ENCODE measurements around the gene CENPI. TPM values are rescaled to one million over a fixed set of nuclear protein-coding genes. Genes with fewer than 3 reads are reported as not detected.

Gene CENPI
- total RNA-seq, 1 experiment from 2014 or later, result 18.1 TPM

DNA sequence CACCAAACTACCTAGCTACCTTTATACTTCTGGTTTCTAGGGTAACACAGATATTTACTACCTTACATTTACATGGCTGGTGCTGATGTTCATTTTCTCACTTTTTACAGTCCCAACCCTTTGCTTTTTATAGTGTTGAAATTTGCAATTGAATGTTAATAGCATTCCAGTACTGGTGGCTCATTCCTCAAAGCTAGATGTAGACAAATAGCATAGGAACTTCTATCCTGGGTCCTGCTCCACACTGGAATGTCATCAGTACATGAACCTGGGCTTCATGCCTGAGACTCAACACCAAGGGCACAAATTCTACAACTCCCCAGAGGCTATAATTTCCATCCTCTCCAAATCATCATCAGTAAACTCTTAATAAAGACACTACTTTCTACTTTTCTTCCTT, 35.8 kb upstream of the CENPI start:
- Mint-ChIP-seq H3K4me1 (peaks cover 4% of the 10 kb centered on the region; the same call in 1 of the 2 replicates), H3K27me3 (ENCODE audit: low read depth) (no peaks in the 10 kb centered on the region), H3K9me3 (peaks cover under 1% of the 10 kb centered on the region), H3K27ac (no peak overlapping the region), H3K4me3 (no peak overlapping the region), H3K36me3 (no peaks in the 10 kb centered on the region)
- ATAC-seq (no peak), DNase-seq (ENCODE audit: low spot score) (no peak)
- CTCF ChIA-PET, result no interaction called here
- POLR2A ChIA-PET, result no interaction called here
- TF ChIP-seq, protein P1, sequence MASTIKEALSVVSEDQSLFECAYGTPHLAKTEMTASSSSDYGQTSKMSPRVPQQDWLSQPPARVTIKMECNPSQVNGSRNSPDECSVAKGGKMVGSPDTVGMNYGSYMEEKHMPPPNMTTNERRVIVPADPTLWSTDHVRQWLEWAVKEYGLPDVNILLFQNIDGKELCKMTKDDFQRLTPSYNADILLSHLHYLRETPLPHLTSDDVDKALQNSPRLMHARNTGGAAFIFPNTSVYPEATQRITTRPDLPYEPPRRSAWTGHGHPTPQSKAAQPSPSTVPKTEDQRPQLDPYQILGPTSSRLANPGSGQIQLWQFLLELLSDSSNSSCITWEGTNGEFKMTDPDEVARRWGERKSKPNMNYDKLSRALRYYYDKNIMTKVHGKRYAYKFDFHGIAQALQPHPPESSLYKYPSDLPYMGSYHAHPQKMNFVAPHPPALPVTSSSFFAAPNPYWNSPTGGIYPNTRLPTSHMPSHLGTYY (CRISPR knock-in tag; IDR thresholded peaks at IDR 0.05), result no peak
- TF ChIP-seq ZNF219 (CRISPR knock-in tag; IDR thresholded peaks at IDR 0.05; ENCODE audit: borderline replicate concordance), result no peak
- TF ChIP-seq GABPB1 (CRISPR knock-in tag; IDR thresholded peaks at IDR 0.05), result no peak
- no peak for TF ChIP-seq MXD4 (CRISPR knock-in tag; IDR thresholded peaks at IDR 0.05; ENCODE audit: borderline replicate concordance)
- TF ChIP-seq, protein P2, sequence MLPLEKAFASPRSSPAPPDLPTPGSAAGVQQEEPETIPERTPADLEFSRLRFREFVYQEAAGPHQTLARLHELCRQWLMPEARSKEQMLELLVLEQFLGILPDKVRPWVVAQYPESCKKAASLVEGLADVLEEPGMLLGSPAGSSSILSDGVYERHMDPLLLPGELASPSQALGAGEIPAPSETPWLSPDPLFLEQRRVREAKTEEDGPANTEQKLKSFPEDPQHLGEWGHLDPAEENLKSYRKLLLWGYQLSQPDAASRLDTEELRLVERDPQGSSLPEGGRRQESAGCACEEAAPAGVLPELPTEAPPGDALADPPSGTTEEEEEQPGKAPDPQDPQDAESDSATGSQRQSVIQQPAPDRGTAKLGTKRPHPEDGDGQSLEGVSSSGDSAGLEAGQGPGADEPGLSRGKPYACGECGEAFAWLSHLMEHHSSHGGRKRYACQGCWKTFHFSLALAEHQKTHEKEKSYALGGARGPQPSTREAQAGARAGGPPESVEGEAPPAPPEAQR (CRISPR knock-in tag; IDR thresholded peaks at IDR 0.05), result no peak
- TF ChIP-seq NFYB (CRISPR knock-in tag; conservative IDR thresholded peaks at IDR 0.05; ENCODE audit: low read depth), result no peak
- TF ChIP-seq, protein P3, sequence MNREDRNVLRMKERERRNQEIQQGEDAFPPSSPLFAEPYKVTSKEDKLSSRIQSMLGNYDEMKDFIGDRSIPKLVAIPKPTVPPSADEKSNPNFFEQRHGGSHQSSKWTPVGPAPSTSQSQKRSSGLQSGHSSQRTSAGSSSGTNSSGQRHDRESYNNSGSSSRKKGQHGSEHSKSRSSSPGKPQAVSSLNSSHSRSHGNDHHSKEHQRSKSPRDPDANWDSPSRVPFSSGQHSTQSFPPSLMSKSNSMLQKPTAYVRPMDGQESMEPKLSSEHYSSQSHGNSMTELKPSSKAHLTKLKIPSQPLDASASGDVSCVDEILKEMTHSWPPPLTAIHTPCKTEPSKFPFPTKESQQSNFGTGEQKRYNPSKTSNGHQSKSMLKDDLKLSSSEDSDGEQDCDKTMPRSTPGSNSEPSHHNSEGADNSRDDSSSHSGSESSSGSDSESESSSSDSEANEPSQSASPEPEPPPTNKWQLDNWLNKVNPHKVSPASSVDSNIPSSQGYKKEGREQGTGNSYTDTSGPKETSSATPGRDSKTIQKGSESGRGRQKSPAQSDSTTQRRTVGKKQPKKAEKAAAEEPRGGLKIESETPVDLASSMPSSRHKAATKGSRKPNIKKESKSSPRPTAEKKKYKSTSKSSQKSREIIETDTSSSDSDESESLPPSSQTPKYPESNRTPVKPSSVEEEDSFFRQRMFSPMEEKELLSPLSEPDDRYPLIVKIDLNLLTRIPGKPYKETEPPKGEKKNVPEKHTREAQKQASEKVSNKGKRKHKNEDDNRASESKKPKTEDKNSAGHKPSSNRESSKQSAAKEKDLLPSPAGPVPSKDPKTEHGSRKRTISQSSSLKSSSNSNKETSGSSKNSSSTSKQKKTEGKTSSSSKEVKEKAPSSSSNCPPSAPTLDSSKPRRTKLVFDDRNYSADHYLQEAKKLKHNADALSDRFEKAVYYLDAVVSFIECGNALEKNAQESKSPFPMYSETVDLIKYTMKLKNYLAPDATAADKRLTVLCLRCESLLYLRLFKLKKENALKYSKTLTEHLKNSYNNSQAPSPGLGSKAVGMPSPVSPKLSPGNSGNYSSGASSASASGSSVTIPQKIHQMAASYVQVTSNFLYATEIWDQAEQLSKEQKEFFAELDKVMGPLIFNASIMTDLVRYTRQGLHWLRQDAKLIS (CRISPR knock-in tag; IDR thresholded peaks at IDR 0.05; ENCODE audit: borderline replicate concordance), result no peak
- TF ChIP-seq, protein P4, sequence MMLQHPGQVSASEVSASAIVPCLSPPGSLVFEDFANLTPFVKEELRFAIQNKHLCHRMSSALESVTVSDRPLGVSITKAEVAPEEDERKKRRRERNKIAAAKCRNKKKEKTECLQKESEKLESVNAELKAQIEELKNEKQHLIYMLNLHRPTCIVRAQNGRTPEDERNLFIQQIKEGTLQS (CRISPR knock-in tag; conservative IDR thresholded peaks at IDR 0.05), result no peak
- TF ChIP-seq, protein P5, sequence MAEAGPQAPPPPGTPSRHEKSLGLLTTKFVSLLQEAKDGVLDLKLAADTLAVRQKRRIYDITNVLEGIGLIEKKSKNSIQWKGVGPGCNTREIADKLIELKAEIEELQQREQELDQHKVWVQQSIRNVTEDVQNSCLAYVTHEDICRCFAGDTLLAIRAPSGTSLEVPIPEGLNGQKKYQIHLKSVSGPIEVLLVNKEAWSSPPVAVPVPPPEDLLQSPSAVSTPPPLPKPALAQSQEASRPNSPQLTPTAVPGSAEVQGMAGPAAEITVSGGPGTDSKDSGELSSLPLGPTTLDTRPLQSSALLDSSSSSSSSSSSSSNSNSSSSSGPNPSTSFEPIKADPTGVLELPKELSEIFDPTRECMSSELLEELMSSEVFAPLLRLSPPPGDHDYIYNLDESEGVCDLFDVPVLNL (CRISPR knock-in tag; IDR thresholded peaks at IDR 0.05; ENCODE audit: borderline replicate concordance, low read depth), result no peak
- TF ChIP-seq HMGA2 (CRISPR knock-in tag; IDR thresholded peaks at IDR 0.05), result no peak
- TF ChIP-seq ZNF138 (CRISPR knock-in tag; conservative IDR thresholded peaks at IDR 0.05), result no peak
- TF ChIP-seq ZBTB21 (CRISPR knock-in tag; IDR thresholded peaks at IDR 0.05; ENCODE audit: borderline replicate concordance), result no peak
- no peak for TF ChIP-seq ZNF121 (CRISPR knock-in tag; IDR thresholded peaks at IDR 0.05)
- no peak for TF ChIP-seq CREB1 (CRISPR knock-in tag; IDR thresholded peaks at IDR 0.05)
- TF ChIP-seq, protein P6, sequence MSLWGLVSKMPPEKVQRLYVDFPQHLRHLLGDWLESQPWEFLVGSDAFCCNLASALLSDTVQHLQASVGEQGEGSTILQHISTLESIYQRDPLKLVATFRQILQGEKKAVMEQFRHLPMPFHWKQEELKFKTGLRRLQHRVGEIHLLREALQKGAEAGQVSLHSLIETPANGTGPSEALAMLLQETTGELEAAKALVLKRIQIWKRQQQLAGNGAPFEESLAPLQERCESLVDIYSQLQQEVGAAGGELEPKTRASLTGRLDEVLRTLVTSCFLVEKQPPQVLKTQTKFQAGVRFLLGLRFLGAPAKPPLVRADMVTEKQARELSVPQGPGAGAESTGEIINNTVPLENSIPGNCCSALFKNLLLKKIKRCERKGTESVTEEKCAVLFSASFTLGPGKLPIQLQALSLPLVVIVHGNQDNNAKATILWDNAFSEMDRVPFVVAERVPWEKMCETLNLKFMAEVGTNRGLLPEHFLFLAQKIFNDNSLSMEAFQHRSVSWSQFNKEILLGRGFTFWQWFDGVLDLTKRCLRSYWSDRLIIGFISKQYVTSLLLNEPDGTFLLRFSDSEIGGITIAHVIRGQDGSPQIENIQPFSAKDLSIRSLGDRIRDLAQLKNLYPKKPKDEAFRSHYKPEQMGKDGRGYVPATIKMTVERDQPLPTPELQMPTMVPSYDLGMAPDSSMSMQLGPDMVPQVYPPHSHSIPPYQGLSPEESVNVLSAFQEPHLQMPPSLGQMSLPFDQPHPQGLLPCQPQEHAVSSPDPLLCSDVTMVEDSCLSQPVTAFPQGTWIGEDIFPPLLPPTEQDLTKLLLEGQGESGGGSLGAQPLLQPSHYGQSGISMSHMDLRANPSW (CRISPR knock-in tag; conservative IDR thresholded peaks at IDR 0.05; ENCODE audit: low read depth), result no peak
